Small intestine (tissue), 7 donors: ENCODE measurements around the gene ONECUT3. TPM values are rescaled to one million over a fixed set of nuclear protein-coding genes. Genes with fewer than 3 reads are reported as not detected.

ENCODE experiments used
- DNase-seq, 2 donors: peaks; one replicate each; pipeline versions ENCODE4 v3.0.0 to v3.0.0-alpha.2; 2013
- FAIRE-seq: peaks from 2 replicates; lab custom pipeline; 2012; peaks lifted over from hg19 to GRCh38; lab: Jason Lieb, UNC
- H3K27ac ChIP-seq, 3 donors: one replicate each; pipeline ENCODE4 v1.5.1; 2013; ENCODE audit warnings: low read length in 2 of 3, mild to moderate bottlenecking in 2 of 3, control low read depth in 1 of 3, inconsistent platforms in 1 of 3, low read depth in 1 of 3, moderate library complexity in 1 of 3
- H3K27me3 ChIP-seq, 3 donors: one replicate each; pipeline ENCODE4 v1.6.1; 2013; ENCODE audit warnings: low read length in 3 of 3, inconsistent platforms in 1 of 3; ENCODE audit not compliant: control insufficient read depth in 3 of 3, insufficient read depth in 3 of 3
- H3K36me3 ChIP-seq, 3 donors: one replicate each; pipeline ENCODE4 v1.6.1; 2013; ENCODE audit warnings: low read length in 3 of 3, inconsistent platforms in 1 of 3, low read depth in 1 of 3, mild to moderate bottlenecking in 1 of 3, moderate library complexity in 1 of 3; ENCODE audit not compliant: control insufficient read depth in 3 of 3, insufficient read depth in 2 of 3
- H3K4me1 ChIP-seq, 3 donors: one replicate each; pipeline ENCODE4 v1.6.1; 2013; ENCODE audit warnings: low read length in 2 of 3, inconsistent platforms in 1 of 3, low read depth in 1 of 3, mild to moderate bottlenecking in 1 of 3, moderate library complexity in 1 of 3; ENCODE audit not compliant: control insufficient read depth in 3 of 3, insufficient read depth in 2 of 3
- H3K4me3 ChIP-seq, 3 donors: one replicate each; pipeline ENCODE4 v1.5.1; 2013; ENCODE audit warnings: low read length in 3 of 3, control low read depth in 1 of 3, inconsistent platforms in 1 of 3, low read depth in 1 of 3, mild to moderate bottlenecking in 1 of 3, moderate library complexity in 1 of 3
- H3K9me3 ChIP-seq, 2 donors: one replicate each; pipeline ENCODE4 v1.6.1; 2013; ENCODE audit warnings: low read depth in 1 of 2, low read length in 1 of 2; ENCODE audit not compliant: control insufficient read depth in 2 of 2, insufficient read depth in 1 of 2
- WGBS, 3 donors: extraction: QIAGEN DNeasy Blood & Tissue Kit; methylation state at CpG; one replicate each; pipeline ENCODE4 v1.1.7; 2013; 5-methylcytosine and 5-hydroxymethylcytosine counted together
- polyA plus RNA-seq, 4 donors: library from polyadenylated mRNA; stranded (reverse) in 3 of 4; unstranded in 1 of 4; fragments of 200-250 nt in 3 of 4; fragments of 120-200 nt in 1 of 4; gene quantifications; one replicate each; pipeline versions ENCODE4 v1.2.1 to v1.2.3, GENCODE V29; 2013
- donor health status: healthy with polysubstance abuse.
- donor health status: control.
- donor health status: control.
- donor health status: Bipolar disorder and iron deficiency.
- donor health status: healthy.

Gene ONECUT3
- polyA plus RNA-seq, 4 donors = under 0.01 to 0.46 (median 0.15) TPM

DNA sequence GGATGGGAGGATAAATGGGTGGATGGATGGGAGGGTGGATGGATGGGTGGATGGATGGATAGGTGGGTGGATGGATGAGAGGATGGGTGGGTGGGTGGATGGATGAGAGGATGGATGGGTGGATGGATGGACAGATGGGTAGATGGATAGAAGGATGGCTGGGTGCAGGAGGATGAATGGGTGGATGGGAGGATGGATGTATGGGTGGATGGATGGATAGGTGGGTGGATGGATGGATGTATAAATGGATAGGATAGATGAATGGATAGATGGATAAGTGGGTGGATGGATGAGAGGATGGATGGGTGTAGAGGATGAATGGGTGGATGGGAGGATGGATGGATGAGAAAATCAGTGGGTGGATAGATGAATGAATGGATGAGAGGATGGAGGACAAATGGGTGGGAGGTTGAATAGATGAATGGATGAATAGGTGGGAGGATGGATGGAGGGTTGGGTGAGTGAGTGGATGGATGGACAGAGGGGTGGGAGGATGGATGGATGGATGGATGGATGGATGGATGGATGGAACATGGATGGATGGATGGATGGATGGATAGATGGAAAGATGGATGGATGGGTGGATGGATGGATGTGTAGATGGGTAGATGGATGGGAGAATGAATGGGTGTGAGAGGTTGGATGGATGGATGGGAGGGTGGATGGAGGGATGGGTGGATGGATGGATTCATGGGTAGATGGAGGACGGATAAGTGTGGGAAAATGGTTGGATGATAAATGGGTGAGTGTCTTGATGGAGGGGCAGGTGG lies 35.9 kb upstream of the ONECUT3 start:
- Histone ChIP-seq H3K4me1 (no peaks in the 10 kb centered on the region), H3K27ac (no peak overlapping the region), H3K36me3 (no peaks in the 10 kb centered on the region), H3K9me3 (no peaks in the 10 kb centered on the region), H3K4me3 (no peak overlapping the region), H3K27me3 (peaks cover 0 to 55% (median 12%) of the 10 kb centered on the region in 3 donors)
- FAIRE-seq (no peak), DNase-seq (no peak)
- 88 to 91% (median 89%) methylated on average over 1 of the region's 1 CpG for WGBS, 3 donors

DNA sequence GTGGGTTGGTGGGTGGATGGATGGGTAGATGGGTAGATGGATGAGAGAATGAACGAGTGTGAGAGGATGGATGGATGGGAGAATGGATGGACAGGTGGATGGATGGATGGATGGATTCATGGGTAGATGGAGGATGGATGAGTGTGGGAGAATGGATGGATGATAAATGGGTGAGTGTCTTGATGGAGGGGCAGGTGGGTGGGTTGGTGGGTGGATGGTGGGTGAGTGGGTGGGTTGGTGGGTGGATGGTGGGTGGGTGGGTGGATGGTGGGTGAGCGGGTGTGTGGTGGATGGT lies 35.4 kb upstream of the ONECUT3 start:
- Histone ChIP-seq H3K9me3 (no peaks in the 10 kb centered on the region), H3K27me3 (peaks cover 0 to 56% (median 12%) of the 10 kb centered on the region in 3 donors), H3K27ac (no peak overlapping the region), H3K36me3 (no peaks in the 10 kb centered on the region), H3K4me1 (no peaks in the 10 kb centered on the region), H3K4me3 (no peak overlapping the region)
- FAIRE-seq (no peak), DNase-seq (no peak)
- 78 to 85% (median 85%) methylated on average over 1 to 2 of the region's 2 CpGs for WGBS, 3 donors

DNA sequence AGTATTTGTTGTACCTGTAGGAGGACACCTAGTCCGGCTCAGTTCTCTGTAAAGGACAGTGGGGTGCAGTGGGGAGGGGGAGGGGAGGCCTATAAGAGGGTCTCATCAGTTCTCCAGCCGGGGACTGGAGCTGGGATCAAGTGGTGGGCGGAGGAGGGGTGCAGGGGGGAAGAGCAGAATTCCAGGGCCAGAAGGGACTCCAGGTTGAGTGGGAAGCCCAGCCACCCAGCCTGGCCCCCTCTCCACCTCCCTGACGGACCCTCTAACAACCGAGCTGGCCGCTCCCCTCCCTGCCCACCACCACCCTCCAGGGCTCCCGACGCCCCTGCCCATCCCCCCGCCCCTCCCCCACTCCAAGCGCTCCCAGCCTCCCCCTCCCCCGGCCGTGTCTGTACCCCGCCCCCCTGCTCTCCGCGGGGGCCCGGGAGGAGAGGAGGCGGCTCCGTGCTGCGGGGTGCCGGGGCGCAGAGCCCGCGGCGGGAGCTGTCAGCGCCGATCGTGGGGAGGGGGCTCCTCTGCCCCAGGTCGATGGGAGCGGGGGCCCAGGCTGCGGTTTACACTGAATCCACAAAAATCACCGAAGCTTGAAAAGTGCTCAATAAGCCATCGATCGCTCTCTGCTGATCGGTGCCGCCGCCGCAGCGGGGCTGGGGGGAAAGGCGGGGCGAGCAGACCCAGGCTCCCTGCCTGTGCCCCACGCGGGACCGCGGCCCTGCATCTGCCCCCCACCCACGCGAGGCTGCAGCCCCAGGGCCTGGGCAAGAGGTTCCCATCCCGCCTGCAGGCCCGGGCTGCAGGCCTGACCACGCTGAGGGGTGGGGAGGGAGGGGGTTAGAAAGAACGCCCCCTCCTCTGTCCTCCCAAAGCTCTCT lies 34.6 kb upstream of the ONECUT3 start:
- FAIRE-seq = no peak
- peaks cover 0 to 59% (median 10%) of the 10 kb centered on the region in 3 donors for H3K27me3 ChIP-seq

DNA sequence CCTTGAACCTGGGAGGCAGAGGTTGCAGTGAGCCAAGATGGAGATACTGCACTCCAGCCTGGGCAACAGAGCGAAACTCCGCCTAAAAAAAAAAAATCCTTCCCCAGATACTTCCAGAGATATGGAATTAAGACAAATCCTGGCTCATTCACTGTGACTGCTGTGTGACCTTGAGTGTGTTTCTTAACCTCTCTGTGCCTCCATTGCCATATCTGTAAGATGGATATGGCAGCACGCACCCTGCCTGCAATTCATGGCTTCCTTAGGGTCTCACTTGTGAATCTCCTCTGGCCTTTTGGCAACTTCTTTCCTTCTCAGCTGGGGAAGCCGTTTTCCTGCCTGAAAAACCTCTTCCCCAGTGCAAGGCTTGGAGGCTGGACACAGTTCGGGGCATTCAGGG lies 33.8 kb upstream of the ONECUT3 start:
- H3K4me1 ChIP-seq = no peaks in the 10 kb centered on the region
- H3K36me3 ChIP-seq = no peaks in the 10 kb centered on the region
- H3K27me3 ChIP-seq = peaks cover 0 to 60% (median 10%) of the 10 kb centered on the region in 3 donors
- no peak overlapping the region for H3K4me3 ChIP-seq
- no peak overlapping the region for H3K27ac ChIP-seq
- DNase-seq (no peak), FAIRE-seq (no peak)
- 60 to 74% (median 73%) methylated on average over 5 of the region's 5 CpGs for WGBS, 3 donors
- no peaks in the 10 kb centered on the region for H3K9me3 ChIP-seq

More for the DNA sequence above, 34.6 kb upstream of the ONECUT3 start:
- DNase-seq = no peak
- Histone ChIP-seq H3K4me3 (no peak overlapping the region), H3K27ac (no peak overlapping the region), H3K36me3 (no peaks in the 10 kb centered on the region), H3K4me1 (no peaks in the 10 kb centered on the region), H3K9me3 (no peaks in the 10 kb centered on the region)
- WGBS, 3 donors = 5 to 9% (median 9%) methylated on average over 24 to 50 of the region's 50 CpGs

DNA sequence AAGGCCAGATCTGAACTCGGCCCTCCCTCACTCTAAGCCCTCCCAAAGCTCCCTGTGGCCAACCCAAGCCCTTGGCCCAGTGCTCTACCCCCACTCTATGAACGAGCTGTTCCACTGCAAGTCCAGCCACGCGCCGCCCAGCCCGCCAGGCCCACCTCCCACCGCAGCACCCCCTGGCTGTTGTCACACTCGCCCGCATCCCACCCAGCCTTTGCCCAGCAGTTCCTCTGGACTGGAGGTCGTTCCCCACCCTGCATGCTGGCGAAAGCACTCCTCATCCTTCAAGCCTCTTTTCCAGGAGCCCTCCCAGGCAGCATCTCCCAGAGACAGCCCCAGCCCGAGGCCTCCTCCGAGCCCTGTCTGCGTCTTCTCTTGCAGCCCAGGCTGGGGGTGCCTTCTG lies 33.1 kb upstream of the ONECUT3 start:
- Histone ChIP-seq H3K4me1 (no peaks in the 10 kb centered on the region), H3K27me3 (peaks cover under 1 to 67% (median 10%) of the 10 kb centered on the region in 3 donors), H3K9me3 (no peaks in the 10 kb centered on the region), H3K4me3 (no peak overlapping the region), H3K27ac (no peak overlapping the region), H3K36me3 (no peaks in the 10 kb centered on the region)
- DNase-seq (no peak), FAIRE-seq (no peak)
- 42 to 56% (median 47%) methylated on average over 11 to 14 of the region's 14 CpGs for WGBS, 3 donors

DNA sequence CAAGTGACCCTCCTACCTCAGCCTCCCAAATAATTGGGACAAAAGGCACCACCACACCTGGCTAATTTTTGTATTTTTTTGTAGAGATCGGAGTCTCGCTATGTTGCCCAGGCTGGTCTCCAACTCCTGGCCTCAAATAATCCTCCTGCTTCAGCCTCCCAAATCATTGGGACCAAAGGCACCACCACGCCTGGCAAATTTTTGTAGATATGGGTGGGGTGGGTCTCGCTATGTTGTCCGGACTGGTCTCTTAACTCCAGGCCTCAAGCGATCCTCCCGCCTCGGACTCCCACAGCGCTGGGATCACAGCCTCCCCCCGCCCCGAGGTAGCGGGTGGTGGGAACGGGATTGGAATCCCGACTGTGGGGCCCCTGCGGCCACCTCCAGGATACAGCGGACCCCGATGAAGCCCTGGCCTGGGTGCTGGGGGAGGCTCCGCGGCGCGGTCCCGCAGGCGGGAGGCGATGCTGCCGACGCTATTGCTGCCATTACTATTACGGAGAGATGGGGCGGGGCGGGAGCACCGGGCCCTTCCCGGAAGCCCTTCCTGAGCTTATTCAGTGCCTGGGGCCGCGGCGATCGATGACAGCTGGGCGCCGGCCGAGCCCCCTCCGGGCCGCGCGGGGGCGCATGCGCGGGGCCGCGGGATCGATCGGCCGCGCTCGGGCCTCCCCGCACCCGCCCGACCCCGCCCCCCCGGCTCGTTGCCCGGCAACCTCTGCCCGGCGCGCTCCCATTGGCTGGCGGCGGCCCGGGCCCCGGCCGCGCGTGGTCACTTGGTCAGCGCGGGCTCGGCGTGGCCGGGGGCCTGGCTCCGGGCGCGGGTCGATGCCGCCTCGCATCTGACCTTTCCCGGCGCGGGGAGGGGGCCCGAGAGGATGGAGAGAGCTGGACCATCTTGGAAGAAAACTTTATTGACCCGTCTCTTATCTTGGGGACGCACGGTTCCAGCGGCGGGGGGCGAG lies 27.9 kb upstream of the ONECUT3 start:
- peaks cover 3 to 67% (median 17%) of the 10 kb centered on the region in 3 donors for H3K27me3 ChIP-seq
- FAIRE-seq (no peak), DNase-seq (peak; percentile 32 to 56)
- WGBS, 3 donors = 8 to 11% (median 9%) methylated on average over 48 to 90 of the region's 90 CpGs
- H3K27ac ChIP-seq = no peak overlapping the region
- H3K9me3 ChIP-seq = no peaks in the 10 kb centered on the region
- peak overlapping the region in 2 of 3 donors; percentile 31 to 40 for H3K4me3 ChIP-seq
- peaks cover 0 to 5% (median 0%) of the 10 kb centered on the region in 3 donors for H3K4me1 ChIP-seq
- H3K36me3 ChIP-seq = no peaks in the 10 kb centered on the region

DNA sequence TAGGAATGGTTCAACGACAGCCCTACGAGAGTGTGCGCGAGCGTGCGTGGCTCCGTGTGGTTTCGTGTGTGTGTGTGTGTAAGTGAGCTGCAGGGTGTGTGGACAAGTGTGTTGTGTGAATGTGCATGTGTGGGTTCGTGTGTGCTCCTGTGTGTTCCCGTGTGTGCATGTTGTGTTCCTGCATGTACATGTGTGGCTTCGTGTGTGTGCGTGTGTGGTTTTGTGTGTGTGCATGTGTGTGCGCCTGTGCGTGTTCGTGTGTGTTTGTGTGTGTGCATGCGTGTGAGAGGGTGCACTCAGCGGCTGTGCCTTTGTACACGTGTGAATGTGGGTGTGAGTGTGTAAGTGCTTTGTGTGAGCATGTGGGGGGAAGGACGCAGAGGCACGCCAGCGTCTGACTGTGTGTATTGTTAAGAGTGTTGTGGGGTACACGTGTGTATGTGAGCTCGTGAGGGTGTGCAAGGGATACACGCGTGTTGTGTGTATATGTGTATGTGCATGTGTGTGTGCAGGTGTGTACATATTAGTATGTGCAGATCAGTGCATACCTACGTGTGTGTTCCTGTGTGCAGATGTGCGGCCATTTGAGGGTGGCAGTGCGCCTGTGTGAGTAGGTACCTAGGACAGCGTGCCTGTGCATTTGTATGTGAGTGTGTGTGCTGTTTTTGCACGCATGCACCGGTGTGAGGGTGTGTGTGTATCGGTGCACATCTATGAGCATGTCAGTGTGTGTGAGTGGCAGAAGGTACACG lies 24.3 kb upstream of the ONECUT3 start:
- peaks cover 3 to 65% (median 15%) of the 10 kb centered on the region in 3 donors for H3K27me3 ChIP-seq
- FAIRE-seq = no peak

More for the DNA sequence above, 24.3 kb upstream of the ONECUT3 start:
- no peaks in the 10 kb centered on the region for H3K36me3 ChIP-seq
- H3K27ac ChIP-seq = no peak overlapping the region
- H3K9me3 ChIP-seq = no peaks in the 10 kb centered on the region
- H3K4me1 ChIP-seq = peaks cover 0 to 5% (median 0%) of the 10 kb centered on the region in 3 donors
- H3K4me3 ChIP-seq = no peak overlapping the region
- WGBS, 3 donors = 89 to 93% (median 92%) methylated on average over 33 of the region's 33 CpGs
- no peak for DNase-seq
